GM21786 (cell line): ENCODE results near the gene ZBTB1.

Experiments
- ATAC-seq: cut with Tn5 transposase; IDR thresholded peaks from one replicate; pipeline ENCODE4 v1.9.1; 2021; ENCODE audit not compliant: unreplicated experiment

ZBTB1 gene

DNA sequence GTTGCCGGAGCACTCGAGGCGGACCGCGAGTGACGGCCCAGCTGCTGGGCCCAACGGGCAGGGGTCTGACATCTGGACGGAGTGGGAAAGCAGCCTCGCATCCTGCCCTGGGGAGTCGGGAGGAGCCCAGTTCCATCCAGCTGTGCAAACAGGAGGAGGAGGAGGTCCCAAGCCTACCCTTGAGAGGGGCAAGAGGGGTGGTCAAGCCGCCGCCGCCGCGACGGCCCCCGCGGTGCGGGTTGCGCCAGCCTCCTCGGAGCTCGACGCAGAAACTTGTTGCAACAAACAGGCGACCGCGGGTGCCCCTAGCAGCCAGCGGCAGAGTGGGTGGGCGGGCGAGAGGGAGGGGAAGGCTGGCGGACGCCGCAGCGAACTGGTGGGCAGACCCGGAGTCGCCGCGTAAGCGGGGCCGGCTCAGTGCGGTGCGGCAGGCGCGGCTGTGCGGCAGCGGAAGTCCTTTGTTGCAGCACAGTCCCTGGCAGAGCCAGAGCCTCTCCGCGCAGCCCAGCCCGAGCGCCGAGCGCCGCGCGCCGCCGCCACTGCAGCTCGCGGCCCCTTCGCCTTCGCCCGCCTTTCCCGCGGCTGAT is at the start of gene ZBTB1:
TSS of gene ZBTB1 (plus strand) at position 461 of the 587 bp plus-strand sequence. CDS start 16,735 bp downstream, outside the sequence.
- peak; percentile 23 for ATAC-seq

DNA sequence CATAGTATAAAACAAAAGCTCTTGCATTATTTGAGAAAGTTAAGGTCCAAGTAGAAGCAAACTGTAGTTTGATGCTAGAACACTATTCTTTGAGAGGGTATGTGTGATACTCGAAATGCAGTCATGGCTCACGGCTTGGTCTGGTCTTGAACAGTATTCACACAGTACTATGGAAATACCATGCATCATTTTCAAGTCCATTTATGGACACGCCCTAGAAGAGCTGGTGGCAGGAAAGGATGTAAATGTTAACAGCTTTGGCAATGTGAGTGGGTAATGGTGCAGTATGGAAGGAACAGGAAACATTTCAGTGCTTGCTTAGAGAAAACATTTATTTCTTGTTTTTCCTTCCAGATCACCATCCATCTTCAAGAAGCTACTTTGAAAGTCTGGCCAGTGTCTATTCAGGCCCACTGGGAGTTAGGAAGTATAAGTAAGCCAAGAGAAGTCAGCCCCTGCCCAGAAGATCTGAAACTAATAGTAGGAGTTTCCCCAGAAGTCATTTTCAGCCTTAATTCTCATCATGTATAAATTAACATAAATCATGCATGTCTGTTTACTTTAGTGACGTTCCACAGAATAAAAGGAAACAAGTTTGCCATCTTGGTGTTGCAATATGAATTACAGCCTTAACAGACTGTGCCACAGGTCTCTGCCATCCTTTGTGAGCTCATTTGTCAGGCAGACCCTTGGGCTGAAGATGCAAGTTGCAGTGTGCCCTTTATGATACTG is 45.0 kb upstream of the ZBTB1 start:
- no peak for ATAC-seq

- no peak for ATAC-seq
Observed at GRCh38 chr14:64461221-64461620, 43.3 kb upstream of the ZBTB1 start.

DNA sequence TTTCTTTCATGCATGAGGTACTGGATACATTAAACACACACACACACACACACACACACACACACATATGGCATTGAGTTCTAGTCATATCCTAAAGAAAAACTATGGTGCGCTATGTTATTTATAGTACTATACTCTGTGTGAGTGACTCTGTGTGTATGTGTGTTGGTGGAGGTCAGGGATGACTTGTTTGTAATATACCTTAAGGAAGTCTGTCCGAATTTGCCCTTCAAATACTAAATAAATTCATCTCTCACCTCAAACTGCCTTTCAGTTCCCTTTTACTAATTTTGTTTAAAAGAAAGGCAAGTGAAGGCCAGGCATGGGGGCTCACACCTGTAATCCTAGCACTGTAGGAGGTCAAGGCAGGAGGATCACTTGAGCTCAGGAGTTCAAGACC is 41.4 kb upstream of the ZBTB1 start:
- ATAC-seq, result no peak

DNA sequence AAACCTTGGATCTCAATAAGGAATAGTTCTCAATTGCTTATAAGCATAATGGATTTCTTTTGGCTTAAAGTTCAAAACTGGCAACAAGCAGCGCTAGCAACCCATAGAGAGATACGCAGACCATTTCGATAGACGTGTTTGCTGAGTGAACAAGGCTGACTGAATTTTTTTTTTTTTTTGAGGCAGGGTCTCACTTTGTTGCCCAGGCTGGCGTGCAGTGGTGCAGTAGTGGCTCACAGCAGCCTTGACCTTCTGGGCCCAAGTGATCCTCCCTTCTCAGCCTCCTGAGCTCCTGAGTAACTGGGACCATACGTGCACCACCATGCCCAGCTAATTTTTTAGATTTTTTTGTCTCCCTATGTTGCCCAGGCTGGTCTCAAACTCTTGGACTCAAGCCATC is 40.7 kb upstream of the ZBTB1 start:
- ATAC-seq, result no peak

GRCh38 chr14:64464651-64465050 is 39.9 kb upstream of the ZBTB1 start:
- ATAC-seq, result peak; percentile 1

DNA sequence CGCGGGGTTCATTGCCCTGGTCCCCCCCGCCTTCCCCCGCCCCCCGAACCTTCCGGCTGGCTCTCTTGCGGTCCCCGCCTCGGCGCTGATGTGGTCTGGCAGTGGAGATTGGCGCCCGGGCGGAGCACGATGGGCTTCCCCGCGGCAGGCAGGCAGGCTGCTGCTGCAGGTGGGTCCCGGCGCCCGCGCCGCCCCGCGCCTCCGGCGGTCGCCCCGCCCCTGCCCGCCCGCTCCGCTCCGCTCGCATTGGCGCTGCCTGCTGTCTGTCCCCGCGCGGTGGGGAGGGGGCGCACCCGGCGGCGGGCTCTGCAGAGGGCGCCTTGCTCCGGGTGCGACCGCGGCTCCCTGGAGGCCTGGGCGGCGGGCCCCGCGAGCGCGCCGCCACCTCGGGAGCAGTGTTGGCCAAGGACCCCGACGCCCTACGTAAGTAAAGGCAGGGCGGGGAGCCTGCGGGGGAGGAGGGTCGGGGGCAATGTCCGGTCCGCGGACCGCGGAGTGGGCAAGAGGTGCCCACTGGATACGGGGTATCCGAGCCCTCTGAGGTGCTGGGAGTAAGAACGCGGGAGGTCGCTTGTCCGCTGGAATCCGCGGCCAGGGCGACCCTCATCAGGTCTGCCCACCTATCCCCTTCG is 39.3 kb upstream of the ZBTB1 start, which contains the start of gene AKAP5:
TSS of gene AKAP5 (plus strand) at position 309 of the 632 bp plus-strand sequence. CDS start 2,896 bp downstream, outside the sequence.
- ATAC-seq, result peak; percentile 48

GRCh38 chr14:64465831-64466554 is 38.6 kb upstream of the ZBTB1 start:
- no peak for ATAC-seq

DNA sequence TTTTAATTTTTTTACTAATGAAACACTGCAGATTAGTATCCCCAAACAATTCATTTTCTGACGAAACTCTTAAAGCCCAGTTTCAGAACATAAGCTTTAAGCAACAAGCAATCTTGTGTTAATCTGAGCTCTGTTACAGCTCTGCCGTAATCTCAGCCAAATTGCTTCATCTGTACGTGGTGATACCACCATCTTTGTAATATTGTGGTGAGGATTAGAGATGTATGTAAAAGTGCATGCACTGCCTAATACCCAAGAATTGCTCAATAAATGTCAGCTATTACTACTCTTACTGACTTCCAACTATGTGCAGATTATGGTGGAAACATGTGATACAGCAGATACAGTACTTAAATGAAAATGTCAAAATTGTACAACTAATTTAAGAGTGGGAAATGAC is 37.5 kb upstream of the ZBTB1 start:
- no peak for ATAC-seq

DNA sequence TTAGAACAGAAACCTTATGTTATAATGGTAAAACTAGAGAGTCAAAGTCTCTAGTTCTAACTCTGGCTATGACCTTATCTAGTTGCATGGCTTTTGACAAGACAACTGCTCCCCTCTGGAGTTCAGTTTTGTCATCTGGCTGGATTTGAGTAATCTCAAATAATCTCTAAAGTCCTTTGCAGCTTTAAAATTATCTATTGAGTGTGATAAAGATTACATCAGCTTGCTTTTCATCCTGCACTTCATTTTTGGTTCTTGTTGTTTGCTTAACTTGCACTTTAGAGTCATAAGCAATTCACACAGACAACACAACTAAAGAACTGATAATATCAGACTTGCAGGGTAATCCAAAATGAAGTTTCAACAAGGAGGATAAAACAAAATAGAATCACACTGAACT is 37.0 kb upstream of the ZBTB1 start:
- ATAC-seq, result no peak

DNA sequence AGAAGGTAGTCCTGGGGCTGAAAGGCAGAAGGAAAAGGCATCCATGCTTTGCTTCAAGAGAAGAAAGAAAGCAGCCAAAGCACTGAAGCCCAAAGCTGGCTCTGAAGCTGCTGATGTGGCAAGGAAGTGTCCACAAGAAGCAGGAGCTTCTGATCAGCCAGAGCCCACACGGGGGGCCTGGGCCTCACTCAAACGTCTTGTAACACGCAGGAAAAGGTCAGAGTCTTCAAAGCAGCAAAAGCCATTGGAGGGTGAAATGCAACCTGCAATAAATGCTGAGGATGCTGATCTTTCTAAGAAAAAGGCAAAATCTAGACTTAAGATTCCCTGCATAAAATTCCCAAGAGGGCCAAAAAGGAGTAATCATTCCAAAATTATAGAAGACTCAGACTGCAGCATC is 36.1 kb upstream of the ZBTB1 start:
- no peak for ATAC-seq

DNA sequence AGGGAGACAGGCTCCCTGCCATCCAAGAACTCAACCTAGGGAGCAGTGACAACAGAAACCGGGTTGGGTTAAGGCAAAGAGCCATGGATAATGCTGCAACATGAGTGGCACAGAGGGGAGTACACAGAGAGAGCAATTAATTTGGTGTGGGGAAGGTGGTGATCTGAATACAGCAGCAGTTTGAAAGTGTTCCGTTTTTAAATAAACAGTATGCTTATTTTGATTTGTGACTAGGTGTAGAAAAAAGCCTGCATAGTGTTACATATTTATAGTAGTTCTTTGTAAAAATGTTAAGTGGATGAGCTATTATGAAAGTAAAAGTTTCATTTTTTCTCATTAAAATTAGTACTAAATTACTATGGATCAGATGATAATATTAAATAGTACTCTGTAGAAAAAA is 30.5 kb upstream of the ZBTB1 start:
- no peak for ATAC-seq

- no peak for ATAC-seq
Observed at GRCh38 chr14:64474698-64475097, 29.9 kb upstream of the ZBTB1 start.

- ATAC-seq, result no peak
Observed at GRCh38 chr14:64475585-64476273, 28.8 kb upstream of the ZBTB1 start.

GRCh38 chr14:64476438-64476837 is 28.1 kb upstream of the ZBTB1 start:
- ATAC-seq, result no peak

- ATAC-seq, result no peak
Observed at GRCh38 chr14:64478634-64479250, 25.8 kb upstream of the ZBTB1 start.

DNA sequence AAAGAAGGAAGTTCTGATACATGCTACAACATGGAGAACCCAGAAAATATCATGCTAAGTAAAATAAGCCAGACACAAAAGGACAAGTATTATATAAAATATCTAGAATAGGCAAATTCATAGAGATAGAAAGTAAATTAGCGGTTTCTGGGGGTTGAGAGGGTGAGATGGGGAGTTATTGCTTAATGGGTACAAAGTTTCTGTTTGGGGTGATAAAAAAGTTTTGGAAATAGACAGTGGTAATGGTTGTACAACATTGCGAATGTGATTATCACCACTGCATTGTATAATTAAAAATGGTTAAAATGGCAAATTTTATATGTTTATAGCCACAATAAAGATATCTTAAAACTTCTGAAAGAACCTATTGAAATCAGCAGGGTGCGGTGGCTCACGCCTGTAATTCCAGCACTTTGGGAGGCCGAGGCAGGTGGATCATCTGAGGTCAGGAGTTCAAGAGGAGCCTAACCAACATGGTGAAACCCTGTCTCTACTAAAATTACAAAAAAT is 15.9 kb upstream of the ZBTB1 start:
- no peak for ATAC-seq

GRCh38 chr14:64491637-64492036 is 12.9 kb upstream of the ZBTB1 start:
- ATAC-seq, result no peak

GRCh38 chr14:64493455-64493854 is 11.1 kb upstream of the ZBTB1 start:
- ATAC-seq, result no peak

DNA sequence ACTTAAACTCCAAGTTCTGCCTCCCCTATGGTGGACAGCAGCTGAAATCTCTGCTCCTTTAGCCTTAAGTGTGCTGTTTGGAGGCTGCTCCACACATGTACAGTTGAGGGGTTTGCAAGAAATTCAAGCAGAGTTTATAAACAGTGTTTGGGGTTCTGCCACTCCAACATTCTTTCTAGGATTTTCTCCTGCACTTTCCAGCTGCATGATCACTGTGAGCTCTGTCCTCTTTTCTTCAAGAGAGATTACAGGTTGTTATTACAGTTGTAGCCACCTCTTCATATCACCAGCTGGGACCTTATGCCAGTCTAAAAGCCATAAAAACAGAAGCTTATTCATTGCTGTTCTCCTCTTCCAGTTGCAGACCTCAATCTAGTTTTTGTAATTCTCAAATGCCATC is 9.3 kb upstream of the ZBTB1 start:
- no peak for ATAC-seq
